Body of pancreas (tissue), 4 donors: ENCODE results near the gene NFIC. TPM values are rescaled to one million over a fixed set of nuclear protein-coding genes. Genes with fewer than 3 reads are reported as not detected.
"Not testable (repeated sequence)": the region's sequence is repeated elsewhere in the genome, so short reads cannot be mapped to it uniquely, and the experiment has no call there.

ENCODE experiments used
- ATAC-seq: fragments of 150-250 bp; one replicate; pipeline ENCODE4 v1.9.1; 2016
- DNase-seq, 4 donors: peaks; one replicate each; pipeline ENCODE4 v3.0.0-alpha.2; 2019
- H3K27ac ChIP-seq, 4 donors: fragments of 200-600 bp; sonication (generic); 1 replicate in 3 of 4; 2 replicates in 1 of 4; pipeline versions ENCODE4 v1.5.1 to v1.6.1; 2016 to 2019; ENCODE audit warnings: mild to moderate bottlenecking in 1 of 4, mixed read lengths in 1 of 4, moderate library complexity in 1 of 4
- H3K27me3 ChIP-seq, 2 donors: fragments of 200-600 bp; sonication (generic); one replicate each; pipeline ENCODE4 v1.6.0; 2016; ENCODE audit warnings: mild to moderate bottlenecking in 1 of 2
- H3K36me3 ChIP-seq, 2 donors: fragments of 200-600 bp; sonication (generic); replicated peaks in 1 of 2; 2 replicates each; pipeline ENCODE4 v1.5.1; 2016; ENCODE audit warnings: low read depth in 2 of 2; ENCODE audit not compliant: insufficient read depth in 1 of 2
- H3K4me1 ChIP-seq: fragments of 200-600 bp; sonication (generic); one replicate; pipeline ENCODE4 v1.6.0; 2016
- H3K4me3 ChIP-seq, 2 donors: fragments of 200-600 bp; sonication (generic); 1 replicate in 1 of 2; 2 replicates in 1 of 2; pipeline ENCODE4 v1.5.1; 2016 to 2019
- H3K9me3 ChIP-seq, 3 donors: fragments of 200-600 bp; sonication (generic); 1 replicate in 2 of 3; 2 replicates in 1 of 3; pipeline ENCODE4 v1.5.1; 2016
- CTCF ChIP-seq, 7 experiments: fragments of 450-650 bp in 4 of 7; fragments of 200-600 bp in 3 of 7; sonication (generic) in 3 of 7; IDR thresholded peaks; one replicate each; pipeline ENCODE4 v1.5.1; 2016 to 2019; ENCODE audit warnings: antibody characterized with exemption in 7 of 7
- POLR2A ChIP-seq, 3 donors: fragments of 450-650 bp; IDR thresholded peaks; one replicate each; pipeline ENCODE4 v1.6.1; 2016; ENCODE audit warnings: antibody characterized with exemption in 3 of 3, mild to moderate bottlenecking in 2 of 3
- WGBS, 2 donors: methylation state at CpG; one replicate each; pipeline ENCODE4 v1.1.5; 2017; 5-methylcytosine and 5-hydroxymethylcytosine counted together
- intact Hi-C: fragments of 100-400 bp; cut with DNase I; formaldehyde crosslinking; loops from one replicate; pipeline ENCODE4 v1.15.1; 2023
- total RNA-seq, 2 donors: library from RNA; depleted of rRNA; stranded (reverse); fragments of >200 nt; gene quantifications; one replicate each; pipeline ENCODE4 v1.1.0, GENCODE V29; 2016

Gene NFIC
- total RNA-seq, 2 donors from 2014 or later, result 178 to 186 TPM

GRCh38 chr19:3396881-3397265 is 30.5 kb downstream of the NFIC start:
- ATAC-seq (no peak), DNase-seq (no peak)
- H3K4me3 ChIP-seq, result no peak overlapping the region
- H3K27me3 ChIP-seq, result no peaks in the 10 kb centered on the region
- 59 to 76% methylated on average over 5 to 8 of the region's 8 CpGs for WGBS, 2 donors
- no peak for TF ChIP-seq POLR2A (IDR thresholded peaks at IDR 0.05)
- TF ChIP-seq CTCF (IDR thresholded peaks at IDR 0.05), result no peak
- intact Hi-C loops, result no loop called here
- H3K27ac ChIP-seq, result peak overlapping the region; percentile 80 to 100 (median 100)
- H3K36me3 ChIP-seq, result no peaks in the 10 kb centered on the region
- no peaks in the 10 kb centered on the region for H3K9me3 ChIP-seq
- peaks cover 68% of the 10 kb centered on the region for H3K4me1 ChIP-seq

GRCh38 chr19:3397266-3398022 is 31.1 kb downstream of the NFIC start:
- no peaks in the 10 kb centered on the region for H3K9me3 ChIP-seq
- intact Hi-C loops, result no loop called here
- ATAC-seq (peak; percentile 68), DNase-seq (peak; percentile 66 to 81 (median 68))
- 11 to 23% methylated on average over 12 to 16 of the region's 17 CpGs for WGBS, 2 donors
- no peak overlapping the region for H3K4me3 ChIP-seq
- TF ChIP-seq CTCF (IDR thresholded peaks at IDR 0.05) (peak in 1 of 7 experiments; percentile 4), POLR2A (IDR thresholded peaks at IDR 0.05) (no peak)
- no peaks in the 10 kb centered on the region for H3K36me3 ChIP-seq
- H3K27me3 ChIP-seq, result no peaks in the 10 kb centered on the region
- peak overlapping the region; percentile 80 to 100 (median 100) for H3K27ac ChIP-seq
- peaks cover 69% of the 10 kb centered on the region for H3K4me1 ChIP-seq

GRCh38 chr19:3398114-3398899 is 31.9 kb downstream of the NFIC start:
- H3K9me3 ChIP-seq, result no peaks in the 10 kb centered on the region
- no peak overlapping the region for H3K4me3 ChIP-seq
- TF ChIP-seq POLR2A (IDR thresholded peaks at IDR 0.05) (peak; percentile 27 to 76 (median 67)), CTCF (IDR thresholded peaks at IDR 0.05) (no peak)
- no peaks in the 10 kb centered on the region for H3K27me3 ChIP-seq
- 21 to 40% methylated on average over 1 to 29 of the region's 31 CpGs for WGBS, 2 donors
- ATAC-seq (peak; percentile 83), DNase-seq (peak; percentile 84 to 90 (median 89))
- H3K36me3 ChIP-seq, result no peaks in the 10 kb centered on the region
- peaks cover 75% of the 10 kb centered on the region for H3K4me1 ChIP-seq
- peak overlapping the region; percentile 80 to 100 (median 100) for H3K27ac ChIP-seq
- intact Hi-C loops, result no loop called here

- intact Hi-C loops, result no loop called here
- H3K36me3 ChIP-seq, result no peaks in the 10 kb centered on the region
- H3K27me3 ChIP-seq, result no peaks in the 10 kb centered on the region
- no peak for ATAC-seq
- DNase-seq, result no peak
- H3K9me3 ChIP-seq, result no peaks in the 10 kb centered on the region
- H3K4me3 ChIP-seq, result no peak overlapping the region
- WGBS, 2 donors, result 57% methylated on average over 3 of the region's 10 CpGs; no CpG with 5 or more reads in 1 of the 2 donors
- H3K27ac ChIP-seq, result peak overlapping the region; percentile 80 to 100 (median 100)
- peaks cover 80% of the 10 kb centered on the region for H3K4me1 ChIP-seq
- no peak for TF ChIP-seq POLR2A (IDR thresholded peaks at IDR 0.05)
- TF ChIP-seq CTCF (IDR thresholded peaks at IDR 0.05), result no peak
These were observed 32.5 kb downstream of the NFIC start for GRCh38 chr19:3398900-3399278.

GRCh38 chr19:3399311-3399710 is 32.9 kb downstream of the NFIC start:
- H3K36me3 ChIP-seq, H3K9me3 ChIP-seq, H3K4me3 ChIP-seq, H3K27me3 ChIP-seq, ATAC-seq, intact Hi-C loops, DNase-seq: not testable (repeated sequence)
- H3K27ac ChIP-seq, result peak overlapping the region; percentile 80 to 100 (median 100)
- peaks cover 85% of the 10 kb centered on the region for H3K4me1 ChIP-seq
- 75 to 85% methylated on average over 7 of the region's 7 CpGs for WGBS, 2 donors
